ENCODE data around the gene CALR3.

DNA sequence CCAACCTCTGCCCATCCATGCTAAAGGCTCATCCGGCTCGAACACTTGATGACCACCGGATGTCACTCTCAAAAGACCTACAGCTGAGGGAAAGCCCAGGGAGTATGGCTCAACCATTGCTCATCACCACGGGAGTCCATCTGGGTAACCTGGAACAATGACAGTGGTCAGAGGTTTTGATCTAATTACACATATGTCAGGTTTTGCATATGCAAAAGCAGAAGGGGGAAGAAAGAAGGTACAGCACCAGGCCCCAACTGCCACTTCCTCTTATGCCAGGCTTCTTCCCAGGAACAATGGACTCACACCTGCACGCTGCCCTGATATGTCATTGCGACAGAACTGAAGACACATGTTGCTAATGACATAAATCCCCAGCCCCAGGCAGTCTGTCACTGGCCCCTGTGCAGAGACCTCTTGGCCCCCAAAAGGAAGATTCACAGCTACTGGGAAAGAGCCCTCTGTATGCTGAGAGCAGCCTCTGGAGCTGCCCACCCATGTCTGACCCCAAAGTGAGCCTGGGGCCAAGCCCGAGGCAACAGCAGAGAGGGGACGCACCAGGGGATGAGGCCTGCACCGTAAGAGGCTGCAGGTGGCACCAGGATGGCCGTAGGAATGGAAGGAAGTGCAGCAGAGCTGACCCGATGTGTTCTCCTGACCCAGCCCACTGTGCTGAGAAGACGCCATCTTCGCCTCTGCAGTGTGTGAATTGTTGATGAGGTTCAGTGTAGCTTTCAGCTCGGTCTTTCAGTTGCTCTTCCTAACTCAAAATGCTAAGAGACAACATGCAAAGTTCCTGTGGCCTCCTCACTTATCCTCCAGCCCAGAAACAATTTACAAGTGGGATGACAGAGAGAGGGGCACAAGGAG, 50.5 kb downstream of the CALR3 start:
- TF ChIP-seq CTCF (IDR thresholded peaks at IDR 0.05) (no peak), EP300 (IDR thresholded peaks at IDR 0.05) (no peak), POLR2A (IDR thresholded peaks at IDR 0.05) (no peak)
